Measurements from ENCODE around the gene PARVB. TPM values are rescaled to one million over a fixed set of nuclear protein-coding genes. Genes with fewer than 3 reads are reported as not detected.

Gene PARVB
- total RNA-seq, 4 donors from 2014 or later, result 10.5 to 25.1 (median 14.6) TPM

DNA sequence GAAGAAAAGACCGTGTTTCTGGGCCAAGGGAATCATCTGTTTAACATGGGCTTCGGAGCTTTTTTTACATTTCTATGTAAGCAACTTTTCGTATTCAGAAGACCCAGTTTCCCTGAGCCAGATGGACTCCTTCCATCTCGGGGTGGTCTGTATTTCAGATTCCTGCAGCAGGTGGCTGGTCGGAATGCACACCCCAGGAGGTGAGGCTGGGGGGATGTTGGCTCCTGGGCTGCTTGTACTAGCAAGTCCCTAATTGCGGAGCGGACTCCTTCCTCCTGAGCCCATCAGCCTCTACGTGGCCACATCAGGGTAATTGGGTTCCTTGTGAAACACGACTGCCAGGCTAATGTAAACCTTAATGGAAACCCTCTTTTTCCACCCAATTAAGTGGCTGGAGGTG lies 58.7 kb downstream of the PARVB start:
- intact Hi-C loops (cut with DNase I; ENCODE audit: low total_unique reads), result no loop called here
- TF ChIP-seq CTCF (IDR thresholded peaks at IDR 0.05), result no peak
- TF ChIP-seq POLR2A (IDR thresholded peaks at IDR 0.05), result no peak
- 93% methylated on average over 9 of the region's 9 CpGs for WGBS, 2 donors
- no peak for DNase-seq (ENCODE audit: low spot score in 2 of 2)
- no peak overlapping the region for H3K4me3 ChIP-seq (ENCODE audit: low read depth, poor library complexity, severe bottlenecking)

DNA sequence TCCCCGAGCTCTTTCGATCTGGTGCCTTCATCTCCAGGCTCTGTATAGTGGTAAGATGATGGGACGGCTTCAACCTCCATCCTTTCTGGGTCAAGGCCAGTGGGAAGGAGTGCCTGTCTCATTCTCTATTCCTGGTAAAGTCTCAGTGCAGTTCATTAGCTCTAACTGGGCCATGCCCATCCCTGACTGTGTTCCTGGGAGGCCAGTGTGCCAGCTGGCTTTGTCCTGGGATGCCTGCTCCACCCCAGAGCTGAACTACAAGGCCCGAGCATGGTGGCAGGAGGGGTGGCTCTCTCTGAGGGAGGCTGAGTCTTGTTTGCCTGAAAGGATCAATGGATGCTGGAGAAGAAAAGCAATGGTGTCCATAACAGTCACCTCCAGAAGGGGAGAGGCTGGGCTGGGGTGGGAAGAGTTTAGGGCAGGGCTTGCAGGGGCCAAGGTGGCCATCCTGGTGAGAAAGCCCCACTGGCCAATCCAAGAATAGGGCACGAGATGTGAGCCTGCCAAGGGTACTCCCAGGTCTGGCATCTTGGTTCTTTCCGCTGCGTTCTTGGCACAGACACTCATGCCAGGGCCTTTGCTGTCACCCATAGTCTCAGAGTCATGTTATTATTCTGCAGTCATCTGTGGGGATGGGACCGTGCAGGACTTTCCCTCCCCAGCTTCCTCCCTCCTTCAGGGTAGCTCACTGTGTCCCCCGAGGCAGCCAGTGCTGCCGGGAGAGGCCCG lies 60.1 kb downstream of the PARVB start:
- TF ChIP-seq POLR2A (IDR thresholded peaks at IDR 0.05) (no peak), CTCF (IDR thresholded peaks at IDR 0.05) (no peak)
- intact Hi-C loops (cut with DNase I; ENCODE audit: low total_unique reads), result no loop called here
- no peak overlapping the region for H3K4me3 ChIP-seq (ENCODE audit: low read depth, poor library complexity, severe bottlenecking)
- WGBS, 2 donors, result 94 to 95% methylated on average over 11 of the region's 11 CpGs
- DNase-seq (ENCODE audit: low spot score in 2 of 2), result no peak

GRCh38 chr22:44085743-44086270 lies 61.7 kb downstream of the PARVB start:
- 35% methylated on average over 11 of the region's 11 CpGs for WGBS, 2 donors

GRCh38 chr22:44086271-44087088 lies 62.4 kb downstream of the PARVB start:
- DNase-seq (ENCODE audit: low spot score in 2 of 2), result peak in 1 of 2 donors; percentile 27
- whole genome bisulfite sequencing, 2 donors, result 55 to 62% methylated on average over 17 of the region's 17 CpGs
- intact Hi-C loops (cut with DNase I; ENCODE audit: low total_unique reads), result loop anchor here (5.0 kb wide), 1 partner anchor 541 kb away; no protein-coding TSS in a partner anchor
- H3K4me3 ChIP-seq (ENCODE audit: low read depth, poor library complexity, severe bottlenecking), result no peak overlapping the region
- no peak for TF ChIP-seq POLR2A (IDR thresholded peaks at IDR 0.05)
- no peak for TF ChIP-seq CTCF (IDR thresholded peaks at IDR 0.05)

More at GRCh38 chr22:44085743-44086270, 61.7 kb downstream of the PARVB start:
- H3K4me3 ChIP-seq (ENCODE audit: low read depth, poor library complexity, severe bottlenecking), result no peak overlapping the region
- peak in 1 of 2 donors; percentile 50 for DNase-seq (ENCODE audit: low spot score in 2 of 2)
- intact Hi-C loops (cut with DNase I; ENCODE audit: low total_unique reads), result loop anchor here (5.0 kb wide), 1 partner anchor 541 kb away; no protein-coding TSS in a partner anchor
- TF ChIP-seq POLR2A (IDR thresholded peaks at IDR 0.05) (no peak), CTCF (IDR thresholded peaks at IDR 0.05) (no peak)

GRCh38 chr22:44087089-44087430 lies 63.0 kb downstream of the PARVB start:
- DNase-seq (ENCODE audit: low spot score in 2 of 2), result no peak
- no peak for TF ChIP-seq CTCF (IDR thresholded peaks at IDR 0.05)
- TF ChIP-seq POLR2A (IDR thresholded peaks at IDR 0.05), result no peak
- intact Hi-C loops (cut with DNase I; ENCODE audit: low total_unique reads), result loop anchor here (5.0 kb wide), 1 partner anchor 540 kb away; no protein-coding TSS in a partner anchor
- no peak overlapping the region for H3K4me3 ChIP-seq (ENCODE audit: low read depth, poor library complexity, severe bottlenecking)
- 71 to 77% methylated on average over 4 of the region's 4 CpGs for WGBS, 2 donors
